ENCODE data around the gene TMEM52. TPM values are rescaled to one million over a fixed set of nuclear protein-coding genes. Genes with fewer than 3 reads are reported as not detected.

TMEM52 gene
- total and polyA plus RNA-seq, 2 of the 8 experiments (the other 6 are each of a cell fraction or from before 2014, with no cell fraction given): 14.6 to 30.2 TPM

DNA sequence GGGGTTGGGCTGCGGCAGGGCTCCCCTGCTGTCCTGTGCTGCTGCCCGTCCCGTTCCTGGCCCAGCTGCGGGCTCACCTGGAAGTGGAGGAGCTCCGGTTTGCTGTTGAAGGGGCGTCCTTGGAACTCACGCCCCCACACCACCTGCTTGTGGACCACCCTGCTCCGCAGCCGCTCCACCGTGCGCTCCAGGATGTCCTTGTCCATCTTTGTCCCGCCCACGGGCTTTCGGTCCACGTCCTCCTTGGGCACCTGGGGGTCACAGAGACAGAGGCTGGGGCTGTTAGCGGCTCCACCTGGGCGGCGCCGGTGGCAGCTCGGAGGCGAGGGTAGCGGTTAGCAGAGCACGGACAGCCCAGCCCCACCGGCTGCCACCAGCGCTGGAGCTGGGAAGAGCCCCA, 45.7 kb upstream of the TMEM52 start:
- Histone ChIP-seq H3K18ac (ENCODE audit: extremely low read depth, low read length) (no peak overlapping the region), H3K23me2 (ENCODE audit: low read depth, low read length) (no peaks in the 10 kb centered on the region; the same call in 1 of the 2 replicates), H3K4me2 (ENCODE audit: insufficient read depth in 1 of 2, low read depth in 2 of 2, low read length in 2 of 2) (no peak overlapping the region), H3K56ac (replicated peaks; ENCODE audit: insufficient read length, low read depth, low read length) (no peak overlapping the region), H3K9ac (replicated peaks in 1 of 4; ENCODE audit: extremely low read depth in 1 of 4, low read depth in 3 of 4, low read length in 3 of 4) (no peak overlapping the region), H4K91ac (replicated peaks; ENCODE audit: insufficient read length, low read length) (no peak overlapping the region), H3K9me3 (ENCODE audit: insufficient read depth in 2 of 2, low read depth in 1 of 2, low read length in 1 of 2) (no peaks in the 10 kb centered on the region), H3K4me3 (ENCODE audit: extremely low read depth in 1 of 4, insufficient read depth in 2 of 4, low read depth in 3 of 4, low read length in 4 of 4) (no peak overlapping the region), H2AK5ac (ENCODE audit: low read depth, low read length) (no peak overlapping the region), H2BK12ac (ENCODE audit: low read depth, low read length) (no peak overlapping the region), H3K4me1 (replicated peaks in 1 of 4; ENCODE audit: control insufficient read depth in 3 of 4, insufficient read depth in 4 of 4, low read length in 3 of 4) (peaks cover 0 to 10% (median 9%) of the 10 kb centered on the region in 4 experiments; a peak in 6 of 7 replicates), H2BK5ac (ENCODE audit: low read depth, low read length) (no peak overlapping the region), H3K79me2 (ENCODE audit: control insufficient read depth in 1 of 2, insufficient read depth in 2 of 2, low read length in 2 of 2) (no peaks in the 10 kb centered on the region), H4K5ac (ENCODE audit: insufficient read length, low read depth, low read length) (no peak overlapping the region), H3K4ac (replicated peaks; ENCODE audit: insufficient read length, low read depth, low read length) (no peak overlapping the region), H3K36me3 (ENCODE audit: control insufficient read depth in 2 of 4, insufficient read depth in 4 of 4, low read length in 3 of 4) (no peaks in the 10 kb centered on the region), H3K27me3 (replicated peaks in 1 of 4; ENCODE audit: control insufficient read depth in 3 of 4, extremely low read depth in 1 of 4, insufficient read depth in 3 of 4, low read length in 3 of 4) (no peaks in the 10 kb centered on the region), H2BK120ac (replicated peaks; ENCODE audit: low read depth, low read length) (no peak overlapping the region), H2BK20ac (ENCODE audit: low read length) (no peak overlapping the region), H4K8ac (ENCODE audit: extremely low read depth, insufficient read depth, low read length) (peak overlapping the region; percentile 14; the same call in 1 of the 2 replicates), H3K27ac (ENCODE audit: low read depth, low read length) (no peak overlapping the region), H3K23ac (ENCODE audit: insufficient read length) (no peak overlapping the region), H2AFZ (ENCODE audit: low read length) (no peak overlapping the region), H3K14ac (ENCODE audit: insufficient read length) (no peak overlapping the region), H4K20me1 (replicated peaks in 1 of 2; ENCODE audit: control insufficient read depth in 1 of 2, insufficient read depth in 2 of 2, low read length in 2 of 2) (peaks cover 0 to 3% of the 10 kb centered on the region in 2 experiments), H2BK15ac (ENCODE audit: low read length) (no peak overlapping the region), H3K79me1 (ENCODE audit: low read depth, low read length) (no peaks in the 10 kb centered on the region)
- ChIA-PET CTCF (ENCODE audit: partially characterized antibody) (interaction anchor here (0.5 to 15.6 kb wide), 5 partner anchors 10 to 78 kb away, joined by 3 to 249 read pairs (median 10); no protein-coding TSS in a partner anchor), POLR2A (ENCODE audit: partially characterized antibody) (no interaction called here)
- TF ChIP-seq EP300 (IDR thresholded peaks at IDR 0.05; ENCODE audit: borderline replicate concordance in 1 of 2, low read depth in 2 of 2, low read length in 2 of 2) (no peak), CHD2 (IDR thresholded peaks at IDR 0.05; ENCODE audit: low read length) (no peak), MAFK (IDR thresholded peaks at IDR 0.05; ENCODE audit: low read depth, low read length) (no peak), TBP (IDR thresholded peaks at IDR 0.05; ENCODE audit: low read depth, low read length) (no peak), TEAD4 (IDR thresholded peaks at IDR 0.05; ENCODE audit: low read depth, low read length) (no peak), RFX5 (IDR thresholded peaks at IDR 0.05; ENCODE audit: borderline replicate concordance, low read depth, low read length) (no peak), EZH2 (IDR thresholded peaks at IDR 0.05; ENCODE audit: low read depth, low read length, severe bottlenecking) (no peak), CEBPB (IDR thresholded peaks at IDR 0.05; ENCODE audit: low read depth, low read length) (no peak), KDM5A (IDR thresholded peaks at IDR 0.05; ENCODE audit: low read length) (no peak), SUZ12 (IDR thresholded peaks at IDR 0.05; ENCODE audit: low read length) (no peak), CHD1 (IDR thresholded peaks at IDR 0.05; ENCODE audit: low read depth, low read length) (no peak), SP1 (IDR thresholded peaks at IDR 0.05; ENCODE audit: low read depth, low read length) (no peak), RNF2 (IDR thresholded peaks at IDR 0.05; ENCODE audit: borderline replicate concordance, low read depth, low read length, missing control alignments, poor library complexity, severe bottlenecking) (no peak)
- WGBS, 2 experiments (ENCODE audit: extremely low coverage in 1 of 2, insufficient coverage in 1 of 2, insufficient read length in 1 of 2, insufficient replicate concordance in 2 of 2, low coverage in 1 of 2, low lambda C conversion rate in 2 of 2, missing lambda C conversion rate in 1 of 2): 89% methylated on average over 24 of the region's 25 CpGs; no CpG with 5 or more reads in 1 of the 2 experiments
- DNase-seq (ENCODE audit: low read depth in 1 of 2, low spot score in 2 of 2) (no peak), FAIRE-seq (no peak)

Data from H1 (cell line).